Body of pancreas (tissue), 4 donors: ENCODE data around the gene ZAR1L.

ENCODE experiments used
- CTCF ChIP-seq, 7 experiments: fragments of 450-650 bp in 4 of 7; fragments of 200-600 bp in 3 of 7; sonication (generic) in 3 of 7; IDR thresholded peaks; one replicate each; pipeline ENCODE4 v1.5.1; 2016 to 2019; ENCODE audit warnings: antibody characterized with exemption in 7 of 7
- POLR2A ChIP-seq, 3 donors: fragments of 450-650 bp; IDR thresholded peaks; one replicate each; pipeline ENCODE4 v1.6.1; 2016; ENCODE audit warnings: antibody characterized with exemption in 3 of 3, mild to moderate bottlenecking in 2 of 3

GRCh38 chr13:32262619-32263018 lies 52.5 kb downstream of the ZAR1L start:
- TF ChIP-seq CTCF (IDR thresholded peaks at IDR 0.05) (no peak), POLR2A (IDR thresholded peaks at IDR 0.05) (no peak)
